K562 treated with DMSO at 1 percent for 4 hours (cell line): Measurements from ENCODE around the gene RAD52. TPM values are rescaled to one million over a fixed set of nuclear protein-coding genes. Genes with fewer than 3 reads are reported as not detected.

ENCODE experiments used
- total RNA-seq: library from RNA; unstranded; fragments of 300-600 nt; gene quantifications from 2 replicates; pipeline ENCODE4 v1.2.3, GENCODE V29; 2022; ENCODE audit not compliant: insufficient read depth

The RAD52 gene
- total RNA-seq: 2.0 and 8.6 TPM in 2 replicates

GRCh38 chr12:949453-950191, at the start of gene RAD52:
TSS of gene RAD52 (minus strand) at chr12:949694. CDS start at chr12:933058, 16,636 bp downstream.

GRCh38 chr12:990661-991349, 41.3 kb upstream of the RAD52 start, which contains the start of gene ERC1:
TSS of gene ERC1 (plus strand) at chr12:991223. CDS start at chr12:1027904, 36,681 bp downstream.

Other genes starting within 250 kb of the RAD52 start
- 26.9 and 47.4 TPM in 2 replicates for gene WNK1, start 197.1 kb downstream of the RAD52 start, total RNA-seq
- gene ERC1, start 41.5 kb upstream of the RAD52 start, total RNA-seq: 3.8 and 4.7 TPM in 2 replicates